HepG2 (cell line): Measurements from ENCODE around the gene BCO2. TPM values are rescaled to one million over a fixed set of nuclear protein-coding genes. Genes with fewer than 3 reads are reported as not detected.

Experiments
- ATAC-seq: fragments of 200-7000 bp; cut with Tn5 transposase; 3 replicates; pipeline ENCODE4 v1.9.1; 2020; ENCODE audit warnings: mild to moderate bottlenecking, moderate library complexity
- BruUV-seq: library from RNA; stranded (reverse); fragments of 400-500 nt; replicated peaks from 2 replicates; lab custom pipeline; 2021; lab: Mats Ljungman, UMichigan
- CTCF ChIA-PET: fragments of 300-600 bp; formaldehyde crosslinking; extraction: SDS; loops from one replicate; lab custom pipeline; 2021; ENCODE audit warnings: low total read pairs, inconsistent platforms, low intra/inter-chr PET ratio; lab: Yijun Ruan, JAX
- POLR2A ChIA-PET: fragments of 350-600 bp; sonication (Branson Sonifier 250); formaldehyde crosslinking; loops from one replicate; lab custom pipeline; 2020; ENCODE audit warnings: antibody characterized with exemption, inconsistent platforms; lab: Yijun Ruan, JAX
- DNase-seq: peaks from one replicate; pipeline ENCODE4 v3.0.0-alpha.2; 2015; ENCODE audit warnings: low spot score
- FAIRE-seq: peaks from 3 replicates; lab custom pipeline; 2011; peaks lifted over from hg19 to GRCh38; lab: Jason Lieb, UNC
- H2AFZ ChIP-seq: one replicate; pipeline ENCODE4 v1.6.1; 2011; ENCODE audit warnings: low read length, inconsistent platforms
- H3K27ac ChIP-seq: fragments of 300-600 bp; 3 replicates; pipeline ENCODE4 v1.8.0; 2011; ENCODE audit warnings: mixed run types, mild to moderate bottlenecking, mixed read lengths, low read length, inconsistent platforms; ENCODE audit not compliant: insufficient read depth; ENCODE audit errors: extremely low read length
- H3K27me3 ChIP-seq, 2 experiments: fragments of 200-600 bp in 1 of 2; 2 replicates in 1 of 2; 3 replicates in 1 of 2; pipeline versions ENCODE4 v1.6.0 to v1.8.0; 2011; ENCODE audit warnings: low read length in 2 of 2, mild to moderate bottlenecking in 2 of 2, moderate library complexity in 2 of 2, inconsistent platforms in 1 of 2; ENCODE audit not compliant: insufficient read depth in 2 of 2, control insufficient read depth in 1 of 2
- H3K36me3 ChIP-seq, 2 experiments: fragments of 200-600 bp in 1 of 2; replicated peaks in 1 of 2; 2 replicates in 1 of 2; 3 replicates in 1 of 2; pipeline versions ENCODE4 v1.5.1 to v1.8.0; 2011; ENCODE audit warnings: low read length in 2 of 2, inconsistent platforms in 1 of 2; ENCODE audit not compliant: insufficient read depth in 2 of 2, control insufficient read depth in 1 of 2
- H3K4me1 ChIP-seq: 2 replicates; pipeline ENCODE4 v1.5.1; 2012; ENCODE audit warnings: low read length, inconsistent platforms; ENCODE audit not compliant: insufficient read depth
- H3K4me2 ChIP-seq: 2 replicates; pipeline ENCODE4 v1.6.0; 2011; ENCODE audit warnings: low read depth, low read length, inconsistent platforms
- H3K4me3 ChIP-seq, 3 experiments: fragments of 200-600 bp in 1 of 3; sonication (generic), shearing (Covaris generic) in 1 of 3; replicated peaks in 1 of 3; 2 replicates each; pipeline ENCODE4 v1.5.1; 2011 to 2016; ENCODE audit warnings: low read length in 3 of 3, inconsistent platforms in 2 of 3, low read depth in 2 of 3, mild to moderate bottlenecking in 2 of 3, control low read depth in 1 of 3, mixed read lengths in 1 of 3; ENCODE audit not compliant: insufficient read depth in 1 of 3
- H3K79me2 ChIP-seq: one replicate; pipeline ENCODE4 v1.6.1; 2011; ENCODE audit warnings: low read length, inconsistent platforms; ENCODE audit not compliant: insufficient read depth
- H3K9ac ChIP-seq: 2 replicates; pipeline ENCODE4 v1.6.0; 2011; ENCODE audit warnings: mild to moderate bottlenecking, low read depth, low read length, inconsistent platforms; ENCODE audit not compliant: insufficient read depth
- H3K9me3 ChIP-seq: 2 replicates; pipeline ENCODE4 v1.5.1; 2012; ENCODE audit warnings: mild to moderate bottlenecking, low read length
- H4K20me1 ChIP-seq: 2 replicates; pipeline ENCODE4 v1.6.0; 2011; ENCODE audit warnings: inconsistent platforms, mild to moderate bottlenecking, low read length, moderate library complexity; ENCODE audit not compliant: insufficient read depth
- HMGXB4 ChIP-seq, 2 experiments: sonication (generic) in 1 of 2; formaldehyde crosslinking in 1 of 2; IDR thresholded peaks; 2 replicates each; pipeline versions ENCODE4 v1.4.0 to v1.6.1; 2018 to 2020; ENCODE audit warnings: missing genetic modification reagents in 2 of 2, borderline replicate concordance in 1 of 2, low read depth in 1 of 2, mild to moderate bottlenecking in 1 of 2, missing biosample characterization in 1 of 2
- ISL2 ChIP-seq: sonication (generic); formaldehyde crosslinking; IDR thresholded peaks from 2 replicates; pipeline ENCODE4 v1.5.0; 2020; ENCODE audit warnings: missing genetic modification reagents
- KAT8 ChIP-seq: IDR thresholded peaks from 2 replicates; pipeline ENCODE4 v1.6.1; 2016; ENCODE audit warnings: missing genetic modification reagents, missing compliant biosample characterization
- MAX ChIP-seq: IDR thresholded peaks from 2 replicates; pipeline ENCODE4 v1.6.1; 2012; ENCODE audit warnings: inconsistent platforms
- MXD1 ChIP-seq: sonication (generic); formaldehyde crosslinking; IDR thresholded peaks from 2 replicates; pipeline ENCODE4 v1.4.0; 2020; ENCODE audit warnings: mild to moderate bottlenecking, missing genetic modification reagents
- NCOR1 ChIP-seq: fragments of 200-600 bp; sonication (generic); IDR thresholded peaks from 2 replicates; pipeline ENCODE4 v1.7.0; 2017; ENCODE audit warnings: antibody characterized with exemption, low read length, borderline replicate concordance
- TBL1XR1 ChIP-seq: fragments of 150-350 bp; IDR thresholded peaks from 2 replicates; pipeline ENCODE4 v1.6.1; 2014; ENCODE audit warnings: borderline replicate concordance, low read length; ENCODE audit not compliant: partially characterized antibody
- ZNF136 ChIP-seq: sonication (generic); formaldehyde crosslinking; IDR thresholded peaks from 2 replicates; pipeline ENCODE4 v1.8.1; 2022; ENCODE audit warnings: low read depth, mild to moderate bottlenecking, moderate library complexity, missing genetic modification reagents
- ZNF496 ChIP-seq: sonication (generic); formaldehyde crosslinking; IDR thresholded peaks from 2 replicates; pipeline ENCODE4 v1.8.1; 2023; ENCODE audit warnings: mild to moderate bottlenecking, moderate library complexity, missing genetic modification reagents; ENCODE audit not compliant: insufficient replicate concordance
- ZNF558 ChIP-seq: sonication (generic); formaldehyde crosslinking; IDR thresholded peaks from 2 replicates; pipeline ENCODE4 v1.9.0; 2022; ENCODE audit warnings: mild to moderate bottlenecking, missing genetic modification reagents, borderline replicate concordance
- ZSCAN20 ChIP-seq: sonication (generic); formaldehyde crosslinking; IDR thresholded peaks from 2 replicates; pipeline ENCODE4 v1.4.0; 2020; ENCODE audit warnings: missing genetic modification reagents, mild to moderate bottlenecking, borderline replicate concordance
- WGBS: methylation state at CpG from one replicate; pipeline ENCODE4 v1.1.6; 2017; ENCODE audit warnings: low lambda C conversion rate; 5-methylcytosine and 5-hydroxymethylcytosine counted together
- in situ Hi-C: cut with HindIII; loops from 2 replicates; pipeline ENCODE4 v1.10.0; 2017; ENCODE audit warnings: low pct_unique_long_range_greater_than_20kb; ENCODE audit not compliant: extremely low pct_ligation_motif_present
- intact Hi-C: fragments of 100-400 bp; cut with micrococcal nuclease; formaldehyde crosslinking; loops from one replicate; pipeline ENCODE4 v1.10.0; 2022; ENCODE audit not compliant: unreplicated experiment
- polyA plus RNA-seq, 8 experiments: library from polyadenylated mRNA; depleted of rRNA in 3 of 8; stranded (reverse) in 7 of 8; unstranded in 1 of 8; fragments of >200 nt; fragmentation: Illumina TruSeq in 4 of 8; extraction: Trizol in 4 of 8; gene quantifications; 2 replicates each; pipeline versions ENCODE4 v1.2.1 to v1.2.3, GENCODE V29; 2011 to 2016; ENCODE audit warnings: low read depth in 4 of 8, missing spikeins in 1 of 8, mixed read lengths in 1 of 8; ENCODE audit not compliant: insufficient read depth in 1 of 8
- total RNA-seq, 5 experiments: library from RNA; depleted of rRNA; stranded (reverse); fragments of >200 nt; fragmentation: Illumina TruSeq; extraction: Trizol; gene quantifications; 2 replicates each; pipeline ENCODE4 v1.2.3, GENCODE V29; 2016; ENCODE audit warnings: low read depth in 1 of 5

BCO2 gene
- total and polyA plus RNA-seq, 2 of the 13 experiments (the other 11 are each of a cell fraction or from before 2014, with no cell fraction given): 0.38 to 0.58 TPM

GRCh38 chr11:112200252-112200651, 24.9 kb downstream of the BCO2 start:
- BruUV-seq: no TSS peak

More at GRCh38 chr11:112200252-112200651, 24.9 kb downstream of the BCO2 start:
- WGBS: 19% methylated on average over 2 of the region's 2 CpGs
- no peaks in the 10 kb centered on the region for H3K79me2 ChIP-seq
- FAIRE-seq (no peak), DNase-seq (no peak), ATAC-seq (no peak)
- no peaks in the 10 kb centered on the region for H3K9me3 ChIP-seq
- H3K4me3 ChIP-seq: no peak overlapping the region
- H4K20me1 ChIP-seq: no peaks in the 10 kb centered on the region
- H3K4me1 ChIP-seq: no peaks in the 10 kb centered on the region
- no peaks in the 10 kb centered on the region for H3K36me3 ChIP-seq
- H3K9ac ChIP-seq: no peak overlapping the region
- peaks cover 0 to 3% of the 10 kb centered on the region in 2 experiments; a peak in 2 of 5 replicates for H3K27me3 ChIP-seq
- no peak overlapping the region for H2AFZ ChIP-seq
- no peak overlapping the region for H3K4me2 ChIP-seq
- ChIA-PET POLR2A (no interaction called here), CTCF (no interaction called here)
- no peak overlapping the region for H3K27ac ChIP-seq
- TF ChIP-seq TBL1XR1 (no peak), ZNF136 (CRISPR knock-in tag) (no peak), ZSCAN20 (no peak), NCOR1 (no peak), ZNF496 (no peak), MAX (no peak), HMGXB4 (CRISPR knock-in tag; IDR thresholded peaks at IDR 0.05; ENCODE audit: borderline replicate concordance in 1 of 2, low read depth in 1 of 2) (no peak), KAT8 (CRISPR knock-in tag) (no peak), ISL2 (CRISPR knock-in tag) (no peak), ZNF558 (CRISPR knock-in tag) (no peak), MXD1 (no peak)
- in situ Hi-C loops: no loop called here
- intact Hi-C loops: no loop called here
